ENCODE data around the gene UGT2B17.

DNA sequence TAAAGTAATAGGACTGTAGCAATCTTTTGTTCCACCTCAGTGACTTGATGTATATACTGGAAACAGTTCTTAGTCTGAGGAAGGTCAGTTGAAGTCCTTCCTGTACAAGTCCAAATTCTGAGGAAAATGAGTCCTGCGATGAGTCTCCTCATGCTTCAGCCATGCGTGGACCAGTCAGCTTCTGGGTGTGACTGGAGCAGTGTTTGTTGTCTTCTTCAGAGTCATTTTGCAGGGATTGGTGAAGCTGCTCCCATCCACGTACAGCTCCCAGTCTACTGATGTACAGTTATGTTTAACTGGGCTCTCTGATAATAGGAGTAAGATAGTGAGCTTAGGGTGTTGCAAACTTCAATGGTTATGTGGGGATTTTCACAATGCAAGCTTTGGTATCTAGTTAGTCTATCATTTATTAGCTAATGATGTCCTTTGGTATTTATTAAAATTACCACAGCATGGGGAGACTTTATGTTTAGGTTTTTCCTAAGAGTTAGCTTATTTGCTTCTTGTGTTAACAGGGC lies 3.4 kb downstream of the UGT2B17 start:
- TF ChIP-seq EZH2phosphoT487 (IDR thresholded peaks at IDR 0.05; ENCODE audit: insufficient read depth, low read depth) (no peak), EZH2 (IDR thresholded peaks at IDR 0.05; ENCODE audit: insufficient read depth, poor library complexity, severe bottlenecking) (no peak)
